ENCODE measurements around the gene UNC5C.
A peak's percentile ranks its signal among the peaks of the same experiment; 100 is the strongest.

The UNC5C gene

GRCh38 chr4:95348418-95348817 lies 200.4 kb downstream of the UNC5C start:
- DNase-seq: no peak

GRCh38 chr4:95343235-95343634 lies 205.5 kb downstream of the UNC5C start:
- DNase-seq: no peak

GRCh38 chr4:95340191-95340590 lies 208.6 kb downstream of the UNC5C start:
- no peak for DNase-seq

GRCh38 chr4:95325665-95326064 lies 223.1 kb downstream of the UNC5C start:
- DNase-seq: no peak

GRCh38 chr4:95319169-95319568 lies 229.6 kb downstream of the UNC5C start:
- DNase-seq: no peak

- no peak for DNase-seq
Observed at GRCh38 chr4:95318483-95318882, 230.3 kb downstream of the UNC5C start.

GRCh38 chr4:95318044-95318443 lies 230.7 kb downstream of the UNC5C start:
- DNase-seq: no peak

GRCh38 chr4:95317085-95317793 lies 231.5 kb downstream of the UNC5C start:
- peak in 2 of 51 donors; percentile 51 to 52 for DNase-seq

GRCh38 chr4:95314573-95314972 lies 234.2 kb downstream of the UNC5C start:
- DNase-seq: no peak

- DNase-seq: peak in 13 of 51 donors; percentile 11 to 62 (median 24)
Observed at GRCh38 chr4:95304898-95305297, 243.9 kb downstream of the UNC5C start.

GRCh38 chr4:95300304-95300703 lies 248.5 kb downstream of the UNC5C start:
- no peak for DNase-seq

GRCh38 chr4:95296052-95296451 lies 252.7 kb downstream of the UNC5C start:
- no peak for DNase-seq

GRCh38 chr4:95295157-95295556 lies 253.6 kb downstream of the UNC5C start:
- no peak for DNase-seq

- DNase-seq: no peak
Observed at GRCh38 chr4:95294321-95294720, 254.5 kb downstream of the UNC5C start.

GRCh38 chr4:95293014-95293413 lies 255.8 kb downstream of the UNC5C start:
- DNase-seq: no peak

- no peak for DNase-seq
Observed at GRCh38 chr4:95290702-95291101, 258.1 kb downstream of the UNC5C start.

GRCh38 chr4:95289028-95289634 lies 259.6 kb downstream of the UNC5C start:
- no peak for DNase-seq

GRCh38 chr4:95288552-95288951 lies 260.2 kb downstream of the UNC5C start:
- no peak for DNase-seq

- no peak for DNase-seq
Observed at GRCh38 chr4:95285797-95286196, 263.0 kb downstream of the UNC5C start.

- DNase-seq: no peak
Observed at GRCh38 chr4:95284655-95285054, 264.1 kb downstream of the UNC5C start.

- no peak for DNase-seq
Observed at GRCh38 chr4:95283320-95283719, 265.5 kb downstream of the UNC5C start.

GRCh38 chr4:95272797-95273196 lies 276.0 kb downstream of the UNC5C start:
- DNase-seq: peak in 1 of 51 donors; percentile 12

- no peak for DNase-seq
Observed at GRCh38 chr4:95272036-95272435, 276.7 kb downstream of the UNC5C start.

Data from hypothalamus (tissue), 51 donors.